ENCODE measurements around the gene ZSCAN10.
"Not testable (repeated sequence)": the region's sequence is repeated elsewhere in the genome, so short reads cannot be mapped to it uniquely, and the experiment has no call there.

DNA sequence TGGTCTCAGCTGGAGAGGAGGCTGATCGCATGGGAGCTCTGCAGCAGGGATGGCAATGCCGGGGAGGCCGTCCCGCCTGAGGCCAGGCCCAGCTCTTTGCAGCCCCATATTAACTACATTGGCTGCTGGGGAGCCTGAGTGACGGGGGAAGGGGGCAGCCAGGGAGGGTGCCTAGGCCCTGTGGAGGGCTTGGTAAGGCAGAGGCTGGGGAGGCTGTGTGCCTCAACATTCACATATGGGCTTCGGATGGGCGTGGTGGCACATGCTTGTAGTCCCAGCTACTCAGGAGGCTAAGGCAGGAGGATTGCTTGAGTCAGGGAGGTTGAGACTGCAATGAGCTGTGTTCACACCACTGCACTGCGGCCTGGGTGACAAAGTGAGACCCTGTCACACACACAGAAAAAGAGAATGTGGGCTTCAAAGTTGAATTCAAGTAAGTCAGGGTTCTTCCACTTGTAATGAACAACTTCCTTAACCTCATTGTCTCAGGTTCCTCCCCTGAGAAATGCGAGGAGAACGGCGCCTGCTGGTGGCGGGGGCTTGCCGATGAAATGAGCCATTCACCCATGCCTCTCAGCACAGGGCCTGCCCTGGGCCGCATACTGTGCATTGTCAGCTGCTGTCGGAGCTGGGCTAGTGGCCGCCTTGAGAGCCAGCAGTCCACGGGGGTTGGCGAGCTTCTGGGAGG lies 26.4 kb downstream of the ZSCAN10 start:
- TF ChIP-seq, protein P1, sequence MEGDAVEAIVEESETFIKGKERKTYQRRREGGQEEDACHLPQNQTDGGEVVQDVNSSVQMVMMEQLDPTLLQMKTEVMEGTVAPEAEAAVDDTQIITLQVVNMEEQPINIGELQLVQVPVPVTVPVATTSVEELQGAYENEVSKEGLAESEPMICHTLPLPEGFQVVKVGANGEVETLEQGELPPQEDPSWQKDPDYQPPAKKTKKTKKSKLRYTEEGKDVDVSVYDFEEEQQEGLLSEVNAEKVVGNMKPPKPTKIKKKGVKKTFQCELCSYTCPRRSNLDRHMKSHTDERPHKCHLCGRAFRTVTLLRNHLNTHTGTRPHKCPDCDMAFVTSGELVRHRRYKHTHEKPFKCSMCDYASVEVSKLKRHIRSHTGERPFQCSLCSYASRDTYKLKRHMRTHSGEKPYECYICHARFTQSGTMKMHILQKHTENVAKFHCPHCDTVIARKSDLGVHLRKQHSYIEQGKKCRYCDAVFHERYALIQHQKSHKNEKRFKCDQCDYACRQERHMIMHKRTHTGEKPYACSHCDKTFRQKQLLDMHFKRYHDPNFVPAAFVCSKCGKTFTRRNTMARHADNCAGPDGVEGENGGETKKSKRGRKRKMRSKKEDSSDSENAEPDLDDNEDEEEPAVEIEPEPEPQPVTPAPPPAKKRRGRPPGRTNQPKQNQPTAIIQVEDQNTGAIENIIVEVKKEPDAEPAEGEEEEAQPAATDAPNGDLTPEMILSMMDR (IDR thresholded peaks at IDR 0.05), result not testable (repeated sequence)
- not testable (repeated sequence) for TF ChIP-seq POLR2A (IDR thresholded peaks at IDR 0.05)
